ENCODE results near the gene OVCH2. TPM values are rescaled to one million over a fixed set of nuclear protein-coding genes. Genes with fewer than 3 reads are reported as not detected.
A peak's percentile ranks its signal among the peaks of the same experiment; 100 is the strongest.
"Not testable (repeated sequence)": the region's sequence is repeated elsewhere in the genome, so short reads cannot be mapped to it uniquely, and the experiment has no call there.

The OVCH2 gene, protein sequence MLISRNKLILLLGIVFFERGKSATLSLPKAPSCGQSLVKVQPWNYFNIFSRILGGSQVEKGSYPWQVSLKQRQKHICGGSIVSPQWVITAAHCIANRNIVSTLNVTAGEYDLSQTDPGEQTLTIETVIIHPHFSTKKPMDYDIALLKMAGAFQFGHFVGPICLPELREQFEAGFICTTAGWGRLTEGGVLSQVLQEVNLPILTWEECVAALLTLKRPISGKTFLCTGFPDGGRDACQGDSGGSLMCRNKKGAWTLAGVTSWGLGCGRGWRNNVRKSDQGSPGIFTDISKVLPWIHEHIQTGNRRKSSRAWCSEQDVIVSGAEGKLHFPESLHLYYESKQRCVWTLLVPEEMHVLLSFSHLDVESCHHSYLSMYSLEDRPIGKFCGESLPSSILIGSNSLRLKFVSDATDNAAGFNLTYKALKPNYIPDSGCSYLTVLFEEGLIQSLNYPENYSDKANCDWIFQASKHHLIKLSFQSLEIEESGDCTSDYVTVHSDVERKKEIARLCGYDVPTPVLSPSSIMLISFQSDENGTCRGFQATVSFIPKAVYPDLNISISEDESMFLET
- 0.34 TPM in 1 of 2 replicates, not detected in the other for total RNA-seq (2022)
- percentile 27 among the genes with signal in this experiment for Bru-seq, nascent RNA
- percentile 37 among the genes with signal in this experiment for BruChase-seq, experiment 1, labeled RNA remaining after a 2-hour chase
- percentile 43 among the genes with signal in this experiment for BruChase-seq, experiment 2, labeled RNA remaining after a 6-hour chase
- long read RNA-seq, result 0 reads

DNA sequence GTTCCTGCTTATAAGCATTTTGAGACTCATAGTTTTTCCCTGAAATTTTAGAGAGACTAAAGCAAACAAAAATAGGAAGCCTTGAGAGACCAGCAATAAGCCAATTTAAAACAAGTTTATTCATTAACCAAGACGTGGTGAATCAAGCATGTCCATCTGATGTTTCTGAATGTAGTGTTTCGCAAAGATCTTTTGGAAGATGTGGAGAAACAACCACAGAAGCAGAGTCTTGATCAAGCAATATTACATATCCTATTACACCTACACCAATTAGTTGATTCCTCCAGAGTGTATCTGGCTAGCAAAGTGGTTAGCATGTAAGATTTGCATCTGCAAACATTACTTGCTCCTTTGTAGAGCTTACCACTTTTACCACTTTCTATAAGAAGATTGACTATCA lies at the start of gene OVCH2:
Gene OVCH2 (minus strand): TSS at position 101 of the 400 bp plus-strand sequence. CDS start 83 bp downstream, at position 18.
- DNase-seq, result no peak
- H3K4me1 ChIP-seq, result no peaks in the 10 kb centered on the region
- no peaks in the 10 kb centered on the region for H3K36me3 Mint-ChIP-seq (ENCODE audit: insufficient read depth, unreplicated experiment)
- H3K36me3 ChIP-seq (ENCODE audit: control insufficient read depth, insufficient read depth, low read length), result no peaks in the 10 kb centered on the region
- no peak within 1 kb of the TSS for H3K4me3 Mint-ChIP-seq (ENCODE audit: unreplicated experiment)
- POLR2A ChIA-PET, result no interaction called here
- H3K27ac Mint-ChIP-seq (ENCODE audit: unreplicated experiment), result no peak within 1 kb of the TSS
- no peaks in the 10 kb centered on the region for H3K27me3 ChIP-seq (replicated peaks; ENCODE audit: control insufficient read depth, insufficient read depth, low read length)
- H3K27me3 Mint-ChIP-seq (ENCODE audit: insufficient read depth, unreplicated experiment), result peaks cover 13% of the 10 kb centered on the region
- H3K9me3 Mint-ChIP-seq (ENCODE audit: unreplicated experiment), result no peaks in the 10 kb centered on the region
- BruUV-seq (replicated peaks), result no TSS peak
- no peaks in the 10 kb centered on the region for H3K9me3 ChIP-seq
- intact Hi-C loops (cut with micrococcal nuclease; ENCODE audit: unreplicated experiment), result no loop called here
- no peak within 1 kb of the TSS for H3K4me3 ChIP-seq (ENCODE audit: low read depth, low read length)
- H3K4me1 Mint-ChIP-seq (ENCODE audit: low read depth, unreplicated experiment), result no peaks in the 10 kb centered on the region
- TF ChIP-seq, protein P1, sequence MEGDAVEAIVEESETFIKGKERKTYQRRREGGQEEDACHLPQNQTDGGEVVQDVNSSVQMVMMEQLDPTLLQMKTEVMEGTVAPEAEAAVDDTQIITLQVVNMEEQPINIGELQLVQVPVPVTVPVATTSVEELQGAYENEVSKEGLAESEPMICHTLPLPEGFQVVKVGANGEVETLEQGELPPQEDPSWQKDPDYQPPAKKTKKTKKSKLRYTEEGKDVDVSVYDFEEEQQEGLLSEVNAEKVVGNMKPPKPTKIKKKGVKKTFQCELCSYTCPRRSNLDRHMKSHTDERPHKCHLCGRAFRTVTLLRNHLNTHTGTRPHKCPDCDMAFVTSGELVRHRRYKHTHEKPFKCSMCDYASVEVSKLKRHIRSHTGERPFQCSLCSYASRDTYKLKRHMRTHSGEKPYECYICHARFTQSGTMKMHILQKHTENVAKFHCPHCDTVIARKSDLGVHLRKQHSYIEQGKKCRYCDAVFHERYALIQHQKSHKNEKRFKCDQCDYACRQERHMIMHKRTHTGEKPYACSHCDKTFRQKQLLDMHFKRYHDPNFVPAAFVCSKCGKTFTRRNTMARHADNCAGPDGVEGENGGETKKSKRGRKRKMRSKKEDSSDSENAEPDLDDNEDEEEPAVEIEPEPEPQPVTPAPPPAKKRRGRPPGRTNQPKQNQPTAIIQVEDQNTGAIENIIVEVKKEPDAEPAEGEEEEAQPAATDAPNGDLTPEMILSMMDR (IDR thresholded peaks at IDR 0.05; ENCODE audit: insufficient read depth in 1 of 2, low read depth in 1 of 2, low read length in 1 of 2, severe bottlenecking in 1 of 2, unreplicated experiment in 1 of 2), result no peak
- CTCF ChIA-PET, result no interaction called here

DNA sequence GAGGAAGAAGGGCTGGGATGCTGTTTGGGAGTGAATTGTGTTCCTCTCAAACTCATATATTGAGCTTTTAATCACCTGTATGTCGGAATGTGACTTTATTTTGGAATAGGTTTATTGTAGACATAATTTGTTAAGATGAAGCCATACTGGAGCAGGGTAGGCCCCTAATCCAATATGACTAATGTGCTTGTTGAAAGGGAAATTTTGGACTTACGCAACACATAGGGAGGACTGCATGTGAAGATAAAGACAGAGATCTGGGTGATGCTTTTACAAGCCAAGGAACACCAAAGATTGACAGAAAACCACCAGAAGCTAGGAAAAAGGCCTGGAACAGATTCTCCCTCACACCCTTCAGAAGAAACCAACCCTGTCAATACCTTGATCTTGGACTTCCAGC lies 43.2 kb upstream of the OVCH2 start:
- Mint-ChIP-seq H3K27ac (ENCODE audit: unreplicated experiment) (no peak overlapping the region), H3K27me3 (ENCODE audit: insufficient read depth, unreplicated experiment) (peaks cover 16% of the 10 kb centered on the region), H3K4me3 (ENCODE audit: unreplicated experiment) (no peak overlapping the region), H3K4me1 (ENCODE audit: low read depth, unreplicated experiment) (no peaks in the 10 kb centered on the region), H3K36me3 (ENCODE audit: insufficient read depth, unreplicated experiment) (no peaks in the 10 kb centered on the region), H3K9me3 (ENCODE audit: unreplicated experiment) (no peaks in the 10 kb centered on the region)
- Histone ChIP-seq H3K36me3 (ENCODE audit: control insufficient read depth, insufficient read depth, low read length) (no peaks in the 10 kb centered on the region), H3K9me3 (no peaks in the 10 kb centered on the region), H3K4me3 (ENCODE audit: low read depth, low read length) (no peak overlapping the region), H3K4me1 (no peaks in the 10 kb centered on the region), H3K27me3 (replicated peaks; ENCODE audit: control insufficient read depth, insufficient read depth, low read length) (no peaks in the 10 kb centered on the region)
- no TSS peak for BruUV-seq (replicated peaks)
- TF ChIP-seq, protein P1 (IDR thresholded peaks at IDR 0.05; ENCODE audit: insufficient read depth in 1 of 2, low read depth in 1 of 2, low read length in 1 of 2, severe bottlenecking in 1 of 2, unreplicated experiment in 1 of 2), result no peak
- DNase-seq, result no peak
- CTCF ChIA-PET, result no interaction called here
- POLR2A ChIA-PET, result no interaction called here
- intact Hi-C loops (cut with micrococcal nuclease; ENCODE audit: unreplicated experiment), result no loop called here

DNA sequence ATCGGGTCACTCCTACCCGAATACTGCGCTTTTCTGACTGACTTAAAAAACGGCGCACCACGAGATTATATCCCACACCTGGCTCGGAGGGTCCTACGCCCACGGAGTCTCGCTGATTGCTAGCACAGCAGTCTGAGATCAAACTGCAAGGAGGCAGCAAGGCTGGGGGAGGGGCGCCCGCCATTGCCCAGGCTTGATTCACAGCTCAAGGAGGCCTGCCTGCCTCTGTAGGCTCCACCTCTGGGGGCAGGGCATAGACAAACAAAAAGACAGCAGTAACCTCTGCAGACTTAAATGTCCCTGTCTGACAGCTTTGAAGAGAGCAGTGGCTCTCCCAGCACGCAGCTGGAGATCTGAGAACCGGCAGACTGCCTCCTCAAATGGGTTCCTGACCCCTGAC lies 28.5 kb upstream of the OVCH2 start:
- H3K36me3 ChIP-seq (ENCODE audit: control insufficient read depth, insufficient read depth, low read length); H3K27ac Mint-ChIP-seq (ENCODE audit: unreplicated experiment); CTCF ChIA-PET; H3K4me1 Mint-ChIP-seq (ENCODE audit: low read depth, unreplicated experiment); H3K9me3 Mint-ChIP-seq (ENCODE audit: unreplicated experiment); H3K4me3 Mint-ChIP-seq (ENCODE audit: unreplicated experiment); H3K9me3 ChIP-seq; H3K27me3 ChIP-seq (replicated peaks; ENCODE audit: control insufficient read depth, insufficient read depth, low read length); H3K4me3 ChIP-seq (ENCODE audit: low read depth, low read length); POLR2A ChIA-PET; H3K36me3 Mint-ChIP-seq (ENCODE audit: insufficient read depth, unreplicated experiment); intact Hi-C loops (cut with micrococcal nuclease; ENCODE audit: unreplicated experiment); DNase-seq; H3K4me1 ChIP-seq; H3K27me3 Mint-ChIP-seq (ENCODE audit: insufficient read depth, unreplicated experiment); BruUV-seq (replicated peaks): not testable (repeated sequence)
